ENCODE measurements around the gene COA6. TPM values are rescaled to one million over a fixed set of nuclear protein-coding genes. Genes with fewer than 3 reads are reported as not detected.
"Not testable (repeated sequence)": the region's sequence is repeated elsewhere in the genome, so short reads cannot be mapped to it uniquely, and the experiment has no call there.

COA6 gene
- total and polyA plus RNA-seq, 2 experiments from 2014 or later, result 32.1 to 82.5 TPM

DNA sequence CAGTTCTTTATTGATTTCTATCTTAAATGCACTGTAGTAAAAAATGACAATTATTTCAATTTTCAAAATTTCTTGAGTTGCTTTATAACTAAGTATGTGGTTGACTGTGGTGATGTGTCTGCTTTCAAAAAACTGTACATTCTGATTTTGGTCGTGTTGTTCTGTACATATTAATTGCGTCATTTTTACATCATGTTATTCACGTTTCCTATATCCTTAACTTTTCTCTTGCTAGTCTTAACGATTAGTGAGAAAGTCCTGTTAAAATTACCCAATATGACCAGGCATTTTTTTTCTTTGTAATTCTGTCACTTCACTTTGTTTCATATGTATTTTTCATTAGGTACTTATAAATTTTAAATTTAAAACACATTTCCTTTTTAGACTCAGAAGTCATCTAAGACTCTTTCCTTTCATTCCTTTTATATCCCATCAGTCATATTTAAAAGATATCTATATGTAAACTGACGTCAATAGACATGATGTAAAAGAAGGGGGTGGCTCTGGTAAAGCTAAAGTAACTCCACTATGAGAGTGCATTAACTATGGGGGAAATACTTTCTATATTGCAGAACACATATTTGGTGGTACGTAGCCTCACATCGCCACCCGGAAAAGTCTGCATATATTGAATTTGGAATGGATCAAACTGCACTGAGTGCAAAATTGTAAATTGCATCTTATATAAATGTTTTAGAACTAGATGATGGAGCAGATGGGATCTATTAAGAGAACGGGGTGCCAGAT, 1.1 kb upstream of the COA6 start:
- H3K27me3 ChIP-seq, result peaks cover 16% of the 10 kb centered on the region
- DNase-seq (ENCODE audit: low read depth in 1 of 2, low spot score in 1 of 2), result peak in 1 of 2 donors; percentile 3
- H3K4me1 ChIP-seq (ENCODE audit: low read depth), result peaks cover 13% of the 10 kb centered on the region
- H3K9me3 ChIP-seq (ENCODE audit: low read depth), result no peaks in the 10 kb centered on the region
- H3K4me3 ChIP-seq, result peak overlapping the region; percentile 67
- TF ChIP-seq, protein P1, sequence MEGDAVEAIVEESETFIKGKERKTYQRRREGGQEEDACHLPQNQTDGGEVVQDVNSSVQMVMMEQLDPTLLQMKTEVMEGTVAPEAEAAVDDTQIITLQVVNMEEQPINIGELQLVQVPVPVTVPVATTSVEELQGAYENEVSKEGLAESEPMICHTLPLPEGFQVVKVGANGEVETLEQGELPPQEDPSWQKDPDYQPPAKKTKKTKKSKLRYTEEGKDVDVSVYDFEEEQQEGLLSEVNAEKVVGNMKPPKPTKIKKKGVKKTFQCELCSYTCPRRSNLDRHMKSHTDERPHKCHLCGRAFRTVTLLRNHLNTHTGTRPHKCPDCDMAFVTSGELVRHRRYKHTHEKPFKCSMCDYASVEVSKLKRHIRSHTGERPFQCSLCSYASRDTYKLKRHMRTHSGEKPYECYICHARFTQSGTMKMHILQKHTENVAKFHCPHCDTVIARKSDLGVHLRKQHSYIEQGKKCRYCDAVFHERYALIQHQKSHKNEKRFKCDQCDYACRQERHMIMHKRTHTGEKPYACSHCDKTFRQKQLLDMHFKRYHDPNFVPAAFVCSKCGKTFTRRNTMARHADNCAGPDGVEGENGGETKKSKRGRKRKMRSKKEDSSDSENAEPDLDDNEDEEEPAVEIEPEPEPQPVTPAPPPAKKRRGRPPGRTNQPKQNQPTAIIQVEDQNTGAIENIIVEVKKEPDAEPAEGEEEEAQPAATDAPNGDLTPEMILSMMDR (IDR thresholded peaks at IDR 0.05; ENCODE audit: low read depth, low read length), result no peak
- no peak overlapping the region for H3K27ac ChIP-seq
- H3K36me3 ChIP-seq, result peaks cover 10% of the 10 kb centered on the region

DNA sequence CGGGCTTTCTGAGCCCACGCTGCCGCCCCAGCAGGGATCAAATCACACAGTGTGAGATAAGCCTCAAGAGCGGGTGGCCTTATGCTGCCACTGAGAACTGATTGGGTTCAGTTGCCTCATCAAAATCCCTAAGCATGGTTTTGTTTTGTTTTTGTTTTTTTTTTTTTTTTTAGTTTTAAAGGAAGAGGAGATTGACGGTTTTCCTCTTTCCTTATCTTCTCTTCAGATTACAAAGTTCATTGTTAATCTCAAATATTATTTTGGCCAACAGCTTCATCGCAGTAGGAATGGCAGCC, 651 bp downstream of the COA6 start:
- no peak for DNase-seq (ENCODE audit: low read depth in 1 of 2, low spot score in 1 of 2)
- Histone ChIP-seq H3K9me3 (ENCODE audit: low read depth) (no peaks in the 10 kb centered on the region), H3K27me3 (peaks cover 10% of the 10 kb centered on the region), H3K36me3 (peaks cover 10% of the 10 kb centered on the region), H3K4me1 (ENCODE audit: low read depth) (peaks cover 13% of the 10 kb centered on the region), H3K4me3 (peak overlapping the region; percentile 67), H3K27ac (peak overlapping the region; percentile 90)
- TF ChIP-seq, protein P1 (IDR thresholded peaks at IDR 0.05; ENCODE audit: low read depth, low read length), result no peak

DNA sequence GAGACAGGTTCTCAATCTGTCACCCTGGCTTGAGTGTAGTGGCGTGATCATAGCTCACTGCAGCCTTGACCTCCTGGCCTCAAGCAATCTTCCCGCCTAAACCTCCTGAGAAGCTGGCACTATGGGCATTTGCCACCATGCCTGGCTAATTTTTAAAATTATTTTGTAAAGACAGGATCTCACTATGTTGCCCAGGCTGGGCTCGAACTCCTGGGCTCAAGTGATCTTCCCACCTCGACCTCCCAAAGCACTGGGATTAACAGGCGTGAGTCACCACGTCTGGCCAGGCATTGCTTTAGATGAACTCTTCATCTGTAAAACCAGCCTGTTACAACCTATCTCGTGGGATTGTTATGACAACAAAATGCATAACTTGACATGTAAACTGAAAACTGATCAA, 2.4 kb downstream of the COA6 start:
- H3K36me3 ChIP-seq, result peaks cover 12% of the 10 kb centered on the region
- H3K9me3 ChIP-seq (ENCODE audit: low read depth), result no peaks in the 10 kb centered on the region
- H3K27me3 ChIP-seq, result no peaks in the 10 kb centered on the region
- TF ChIP-seq, protein P1 (IDR thresholded peaks at IDR 0.05; ENCODE audit: low read depth, low read length), result no peak
- no peak overlapping the region for H3K4me3 ChIP-seq
- peaks cover 13% of the 10 kb centered on the region for H3K4me1 ChIP-seq (ENCODE audit: low read depth)
- no peak for DNase-seq (ENCODE audit: low read depth in 1 of 2, low spot score in 1 of 2)
- no peak overlapping the region for H3K27ac ChIP-seq

DNA sequence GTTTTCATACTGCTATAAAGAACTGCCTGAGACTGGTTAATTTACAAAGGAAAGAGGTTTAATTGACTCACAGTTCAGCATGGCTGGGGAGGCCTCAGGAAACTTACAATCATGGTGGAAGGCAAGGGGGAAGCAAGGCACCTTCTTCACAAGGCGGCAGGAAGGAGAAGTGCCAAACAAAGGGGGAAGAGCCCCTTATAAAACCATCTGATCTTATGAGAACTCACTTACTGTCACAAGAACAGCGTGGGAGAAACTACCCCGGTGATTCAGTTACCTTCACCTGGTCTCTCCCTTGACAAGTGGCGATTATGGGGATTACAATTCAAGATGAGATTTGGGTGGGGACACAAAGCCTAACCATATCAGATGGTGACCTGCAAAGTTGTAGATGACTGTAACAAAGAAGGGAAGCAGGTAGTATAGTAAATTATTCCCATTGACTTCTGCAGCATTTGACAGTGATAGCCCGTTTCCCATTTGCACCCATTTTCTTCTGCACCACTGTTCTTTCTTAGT, 6.4 kb downstream of the COA6 start:
- H3K27ac ChIP-seq, H3K27me3 ChIP-seq: not testable (repeated sequence)
- H3K36me3 ChIP-seq, result peaks cover 20% of the 10 kb centered on the region

DNA sequence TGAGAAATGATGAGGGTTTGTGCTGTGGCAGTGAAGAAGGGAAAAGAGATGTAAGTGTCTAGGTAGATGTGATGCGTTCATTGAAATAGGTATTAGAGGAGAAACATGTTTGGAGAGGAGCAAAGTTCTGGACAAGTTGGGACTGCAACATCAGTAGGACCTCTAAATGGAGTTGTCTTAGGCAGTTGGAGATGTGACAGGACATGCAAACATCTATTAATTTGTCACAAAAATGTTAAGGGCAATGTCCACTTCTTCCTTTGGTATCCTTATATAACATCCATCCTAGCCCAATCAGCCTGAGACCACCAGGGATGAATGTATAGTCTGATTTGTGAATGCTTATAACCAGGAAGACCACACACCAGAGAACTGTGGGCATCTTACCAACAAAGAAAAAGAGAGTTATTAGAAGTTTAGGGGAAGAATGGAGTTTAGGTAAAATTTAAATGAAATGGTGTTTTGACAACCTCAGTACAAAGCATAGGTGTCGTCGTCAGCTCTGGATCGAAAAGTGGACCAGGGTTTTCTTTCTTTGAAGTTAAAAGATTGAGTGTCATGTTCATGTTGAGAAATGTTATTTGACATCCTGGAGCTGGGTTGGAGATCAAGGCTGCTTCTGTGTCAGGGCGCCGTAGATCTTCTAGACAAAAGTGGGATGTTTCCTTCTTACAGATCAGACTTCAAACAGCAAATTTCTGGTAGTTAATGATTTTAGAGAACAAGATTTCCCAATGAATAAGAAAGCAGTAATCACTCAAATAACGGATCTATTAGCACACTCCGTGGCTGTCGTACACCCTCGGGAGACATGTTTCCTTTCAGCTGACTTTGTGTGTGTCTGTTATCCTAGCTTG, 8.7 kb downstream of the COA6 start:
- Histone ChIP-seq H3K4me3 (no peak overlapping the region), H3K9me3 (ENCODE audit: low read depth) (no peaks in the 10 kb centered on the region), H3K4me1 (ENCODE audit: low read depth) (no peaks in the 10 kb centered on the region), H3K27me3 (no peaks in the 10 kb centered on the region), H3K27ac (no peak overlapping the region), H3K36me3 (peaks cover 9% of the 10 kb centered on the region)
- no peak for DNase-seq (ENCODE audit: low read depth in 1 of 2, low spot score in 1 of 2)
- TF ChIP-seq, protein P1 (IDR thresholded peaks at IDR 0.05; ENCODE audit: low read depth, low read length), result no peak

More for the DNA sequence above, 6.4 kb downstream of the COA6 start:
- H3K9me3 ChIP-seq (ENCODE audit: low read depth); H3K4me3 ChIP-seq; H3K4me1 ChIP-seq (ENCODE audit: low read depth); DNase-seq (ENCODE audit: low read depth in 1 of 2, low spot score in 1 of 2): not testable (repeated sequence)

DNA sequence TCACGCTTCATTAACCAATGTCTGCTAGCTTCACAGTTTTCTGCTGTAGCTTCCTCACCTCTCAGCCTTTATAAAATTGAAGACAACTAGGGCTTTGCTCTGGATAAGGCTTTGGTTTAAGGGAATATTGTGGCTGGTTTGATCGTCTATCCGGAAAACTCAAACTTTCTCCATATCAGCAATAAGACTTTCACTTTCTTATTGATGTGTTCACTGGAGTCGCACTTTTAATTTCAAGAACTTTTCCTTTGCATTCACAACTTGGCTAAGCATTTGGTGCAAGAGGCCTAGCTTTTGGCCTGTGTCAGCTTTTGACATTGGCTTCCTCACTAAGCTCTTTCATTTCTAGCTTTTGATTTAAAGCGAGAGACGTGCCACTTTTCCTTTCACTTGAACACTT, 12.9 kb downstream of the COA6 start:
- no peak for DNase-seq (ENCODE audit: low read depth in 1 of 2, low spot score in 1 of 2)
- TF ChIP-seq, protein P1 (IDR thresholded peaks at IDR 0.05; ENCODE audit: low read depth, low read length), result no peak
- Histone ChIP-seq H3K9me3 (ENCODE audit: low read depth) (no peaks in the 10 kb centered on the region), H3K27ac (no peak overlapping the region), H3K36me3 (peaks cover 8% of the 10 kb centered on the region), H3K27me3 (no peaks in the 10 kb centered on the region), H3K4me3 (no peak overlapping the region), H3K4me1 (ENCODE audit: low read depth) (no peaks in the 10 kb centered on the region)

All from cardiac muscle cell (in vitro differentiated cells and primary cell).